Measurements from ENCODE around the gene CCDC197.

CCDC197 gene

GRCh38 chr14:94045101-94045500 is 48.0 kb downstream of the CCDC197 start:
- DNase-seq: no peak

GRCh38 chr14:94045563-94046345 is 48.7 kb downstream of the CCDC197 start:
- DNase-seq: no peak

- no peak for DNase-seq
Observed at GRCh38 chr14:94046696-94047250, 49.7 kb downstream of the CCDC197 start.

GRCh38 chr14:94047581-94047980 is 50.5 kb downstream of the CCDC197 start:
- DNase-seq: no peak

- DNase-seq: no peak
Observed at GRCh38 chr14:94048691-94049624, 51.9 kb downstream of the CCDC197 start.

GRCh38 chr14:94049625-94050023 is 52.5 kb downstream of the CCDC197 start:
- no peak for DNase-seq

DNA sequence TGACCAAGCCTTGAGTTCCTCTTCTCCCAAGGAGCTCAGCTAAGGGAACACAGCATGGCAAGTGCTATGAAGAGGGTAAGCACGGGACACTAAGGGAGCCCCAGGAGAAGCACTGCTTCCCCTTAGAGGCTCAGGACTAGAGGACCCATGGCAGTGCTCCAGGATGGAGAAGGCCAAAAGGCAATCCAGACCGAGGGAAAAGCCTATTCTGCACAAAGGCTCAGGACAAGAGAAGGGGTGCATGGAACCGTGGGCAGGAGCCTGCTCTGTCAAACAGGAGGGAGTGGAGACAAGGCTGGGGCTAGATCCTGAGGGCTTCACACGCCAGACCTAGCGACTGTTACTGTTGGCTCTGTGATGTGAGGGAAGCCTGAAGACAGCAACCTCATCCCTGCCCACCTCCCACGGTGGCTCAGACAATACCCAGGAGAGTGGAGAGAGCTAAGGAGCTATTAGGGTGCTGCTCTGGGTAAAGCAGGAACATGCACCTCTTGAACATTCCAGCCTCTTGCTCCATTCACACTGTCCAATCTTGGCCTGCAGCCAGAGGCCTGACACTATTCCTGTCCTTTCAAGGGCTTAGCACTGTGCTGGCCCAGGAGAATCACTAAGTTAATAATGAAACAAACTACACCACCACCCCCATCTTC is 53.3 kb downstream of the CCDC197 start:
- no peak for DNase-seq

DNA sequence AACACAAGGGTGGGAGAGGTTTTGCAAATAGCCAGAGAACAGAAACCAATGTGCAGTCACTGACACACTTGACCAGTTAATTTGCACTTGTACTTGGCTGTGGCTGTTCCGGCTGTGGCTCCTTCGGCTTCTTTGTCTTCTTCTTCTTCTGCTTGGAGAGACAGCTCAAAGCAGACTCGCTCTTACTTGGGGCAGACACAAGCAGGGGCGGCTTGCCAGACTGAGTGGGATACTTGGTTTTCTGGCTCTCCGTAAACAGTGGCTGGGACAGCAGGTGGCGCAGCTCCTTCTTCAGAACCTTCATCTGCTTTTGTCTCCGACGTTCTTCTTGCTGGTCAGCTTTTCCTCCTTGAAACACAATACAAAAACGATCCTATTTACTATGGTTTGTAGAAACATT is 54.0 kb downstream of the CCDC197 start:
- no peak for DNase-seq

GRCh38 chr14:94051779-94052178 is 54.7 kb downstream of the CCDC197 start:
- no peak for DNase-seq

- DNase-seq: no peak
Observed at GRCh38 chr14:94052199-94052598, 55.1 kb downstream of the CCDC197 start.

- DNase-seq: no peak
Observed at GRCh38 chr14:94052662-94053061, 55.6 kb downstream of the CCDC197 start.

- no peak for DNase-seq
Observed at GRCh38 chr14:94054401-94054800, 57.3 kb downstream of the CCDC197 start.

- DNase-seq: no peak
Observed at GRCh38 chr14:94054936-94055335, 57.8 kb downstream of the CCDC197 start.

DNA sequence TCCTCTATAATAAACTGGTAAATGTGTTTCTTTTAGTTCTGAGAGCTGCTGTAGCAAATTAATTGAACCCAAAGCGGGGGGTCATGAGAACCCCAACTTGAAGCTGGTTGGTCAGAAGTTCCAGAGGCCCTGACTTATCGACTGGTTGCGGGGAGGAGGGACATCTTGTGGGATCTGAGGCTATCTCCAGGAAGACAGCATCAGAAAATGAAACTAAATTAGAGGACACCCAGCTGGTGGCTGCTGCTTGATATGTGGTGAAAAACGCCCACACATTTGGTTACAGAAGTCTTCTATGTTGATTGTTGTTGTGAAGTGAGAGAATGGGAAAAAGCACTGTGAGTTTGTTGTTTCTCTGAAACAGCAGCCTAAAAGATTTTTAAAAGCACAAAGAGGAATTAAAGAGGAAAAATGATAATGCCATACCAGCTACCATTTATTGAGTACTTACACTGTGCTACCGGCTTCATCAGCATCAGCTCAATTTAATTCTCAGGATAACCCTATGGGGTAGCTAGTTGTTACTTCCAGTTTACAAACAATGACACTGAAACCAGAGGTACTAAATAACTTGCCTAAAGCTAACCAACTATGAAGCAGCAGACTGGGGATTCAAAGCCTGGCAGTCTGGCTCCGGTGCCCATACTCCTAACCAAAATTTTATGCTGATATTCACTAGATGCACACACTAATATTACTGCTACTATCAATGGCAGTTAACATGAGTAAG is 59.6 kb downstream of the CCDC197 start:
- DNase-seq: no peak

DNA sequence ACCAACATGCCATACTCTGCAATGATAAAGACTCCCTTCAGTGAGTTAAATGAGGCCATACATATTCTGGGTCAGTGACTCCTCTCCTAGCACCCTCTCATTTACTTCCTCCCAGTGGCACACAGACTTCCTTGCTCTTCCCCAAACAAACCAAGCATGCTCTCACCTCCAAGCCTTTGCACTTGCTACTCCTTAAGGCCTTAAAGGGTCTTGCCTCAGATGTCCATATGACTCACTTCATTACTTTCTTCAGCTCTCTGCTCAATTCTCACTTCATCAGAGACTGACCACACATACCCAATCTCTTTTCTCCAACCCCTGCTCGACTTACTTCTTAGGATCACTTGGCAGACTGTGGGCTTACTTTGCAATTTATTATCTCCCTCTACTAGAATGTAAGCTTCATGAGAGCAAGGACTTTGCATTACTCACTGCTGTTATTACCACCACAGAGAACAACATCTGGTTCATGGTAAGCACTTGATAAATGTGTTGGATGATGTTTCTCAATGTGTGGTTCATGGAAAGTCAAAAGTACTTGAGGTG is 61.1 kb downstream of the CCDC197 start:
- no peak for DNase-seq
